Ramos (cell line): Measurements from ENCODE around the gene RAD18.

ENCODE experiments used
- in situ Hi-C: fragments of 300-500 bp; cut with MboI; formaldehyde crosslinking; loops from one replicate; pipeline ENCODE4 v1.14.3; 2022; ENCODE audit warnings: low sequenced_read_pairs; ENCODE audit not compliant: unreplicated experiment

RAD18 gene

DNA sequence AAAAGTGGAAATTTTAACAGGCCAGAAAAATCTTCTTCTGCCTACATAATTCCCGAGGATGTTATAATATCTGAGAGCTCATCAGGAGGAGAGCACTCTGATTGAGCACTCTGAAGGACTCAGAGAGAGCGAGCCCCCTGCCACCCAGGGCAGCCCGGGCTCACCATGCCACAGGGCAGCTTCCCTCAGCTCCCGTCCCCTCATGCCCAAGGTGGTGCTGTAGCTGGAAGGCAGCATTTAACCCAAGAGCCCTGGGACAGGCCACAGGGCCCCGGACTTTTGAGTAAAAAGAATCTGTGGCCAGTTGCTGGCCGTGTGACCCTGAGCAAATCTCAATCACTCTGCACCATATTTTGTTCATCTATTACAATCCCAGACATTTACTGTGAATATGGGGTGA, 23.5 kb upstream of the RAD18 start:
- in situ Hi-C loops, result no loop called here

DNA sequence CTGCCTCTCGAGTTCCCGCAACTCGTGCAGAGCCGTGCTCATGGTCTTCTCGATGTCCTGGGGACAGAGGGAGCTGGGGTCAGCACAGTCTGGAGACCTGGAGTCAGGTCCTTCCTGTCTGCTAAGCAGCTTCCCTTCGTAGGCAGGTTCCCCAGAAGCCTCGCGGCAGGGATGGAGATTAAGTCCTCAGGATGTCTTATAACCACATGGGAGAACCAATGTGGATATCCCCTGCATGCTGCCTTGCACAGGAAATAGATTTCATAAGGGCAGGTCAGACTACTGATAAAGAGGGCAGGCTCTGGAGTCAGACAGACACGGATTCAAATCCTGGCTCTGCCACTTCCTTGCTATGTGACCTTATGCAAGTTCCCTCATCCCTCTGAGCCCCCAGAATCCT, 22.6 kb upstream of the RAD18 start:
- in situ Hi-C loops, result no loop called here

- in situ Hi-C loops, result no loop called here
These were observed 22.1 kb upstream of the RAD18 start for GRCh38 chr3:8985411-8985831.

DNA sequence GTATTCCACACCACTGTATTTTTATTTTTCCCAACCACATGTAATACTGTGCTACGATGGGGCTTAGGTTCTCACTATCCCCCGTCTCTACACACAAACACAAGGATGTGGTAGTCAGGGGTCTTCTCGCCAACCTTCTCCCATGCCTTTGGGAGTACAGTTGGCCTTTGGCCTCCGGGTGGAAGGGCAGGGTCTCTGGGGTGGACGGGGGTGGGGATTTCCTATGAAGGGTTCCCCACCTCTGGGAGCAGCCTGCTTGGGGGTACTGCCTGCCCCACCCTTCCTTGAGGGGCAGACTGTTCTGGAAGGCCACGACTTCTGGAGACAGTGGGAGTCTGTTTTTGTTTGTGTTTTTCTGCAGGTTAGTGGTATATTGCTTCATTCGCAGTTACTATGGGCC, 21.3 kb upstream of the RAD18 start:
- in situ Hi-C loops, result no loop called here

DNA sequence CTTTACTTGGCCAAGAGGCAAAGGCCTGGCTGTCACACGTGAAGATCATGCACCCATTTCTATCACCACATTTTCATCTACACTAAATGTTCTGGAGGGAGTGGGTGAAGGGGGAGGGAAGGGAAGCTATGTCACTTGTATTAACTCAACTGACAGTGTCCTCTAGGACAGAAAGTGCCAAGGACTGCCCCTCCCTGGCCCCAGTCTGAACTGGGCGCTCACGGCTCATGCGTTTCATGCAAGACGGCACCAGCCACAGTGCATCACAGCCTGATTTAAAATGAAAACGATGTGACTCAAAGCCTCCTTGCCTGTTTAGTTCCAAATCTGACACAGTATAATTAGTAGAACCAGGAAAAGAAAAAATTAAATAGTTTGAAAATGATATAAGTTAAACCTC, 20.8 kb upstream of the RAD18 start:
- in situ Hi-C loops, result no loop called here

- in situ Hi-C loops, result no loop called here
These were observed 20.3 kb upstream of the RAD18 start for GRCh38 chr3:8983591-8983990.

- in situ Hi-C loops, result no loop called here
These were observed 19.8 kb upstream of the RAD18 start for GRCh38 chr3:8983026-8983425.

DNA sequence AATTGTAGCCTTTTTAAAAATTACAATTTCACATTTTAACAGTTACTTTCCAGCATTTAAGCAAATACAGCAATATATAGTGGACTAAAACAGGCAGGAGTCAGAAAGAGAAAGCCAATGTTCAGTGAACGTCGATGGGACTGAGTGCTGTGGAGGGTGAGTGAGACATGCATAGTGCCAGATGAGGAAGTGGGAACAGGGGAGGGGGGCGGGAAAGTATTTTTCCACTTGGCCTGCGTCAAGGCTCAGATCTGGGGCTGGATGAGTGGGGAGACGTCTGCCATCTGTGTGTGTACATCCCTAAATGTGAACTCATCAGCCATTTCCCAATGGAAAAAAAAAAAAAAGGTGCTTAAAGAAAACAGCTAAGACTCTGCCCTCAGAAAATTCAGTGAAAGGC, 19.2 kb upstream of the RAD18 start:
- in situ Hi-C loops, result no loop called here

DNA sequence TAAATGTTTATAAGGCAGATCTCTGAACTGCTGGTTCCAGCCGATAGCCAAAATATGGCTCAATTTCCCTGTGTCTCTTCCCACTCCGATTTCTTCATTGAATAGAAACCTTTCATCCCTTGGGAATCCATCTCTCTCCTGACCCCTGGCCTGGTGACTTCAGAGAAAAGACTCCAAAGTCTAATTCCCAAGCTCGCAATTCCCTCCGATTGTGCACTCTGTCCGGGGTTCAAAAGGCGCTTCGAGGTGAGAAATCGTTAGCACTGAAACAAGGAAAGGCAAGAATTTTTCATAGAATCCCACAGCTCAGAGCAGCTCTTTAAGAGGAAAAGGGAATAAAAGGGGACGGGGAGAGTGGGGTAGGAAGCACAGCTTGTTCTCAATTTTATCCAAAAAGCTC, 18.4 kb upstream of the RAD18 start:
- in situ Hi-C loops, result no loop called here

DNA sequence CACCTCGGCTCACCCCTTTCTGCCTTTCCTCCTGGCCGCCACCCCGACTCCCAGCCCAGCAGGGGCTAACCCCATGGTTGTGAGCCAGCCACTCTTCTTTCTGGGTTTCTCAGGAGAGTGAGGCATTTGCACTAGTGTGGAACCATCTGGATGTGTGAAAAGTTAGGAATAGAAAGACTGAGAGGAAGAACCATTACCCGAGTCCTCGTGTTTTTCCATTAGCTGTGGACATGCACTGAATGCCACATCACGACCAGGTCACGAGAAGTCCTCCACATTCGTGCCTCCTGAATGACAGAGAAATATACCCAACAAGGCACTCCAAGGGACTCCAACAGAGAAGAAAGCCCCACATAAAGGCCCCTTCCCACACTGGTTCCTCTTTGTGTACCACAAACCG, 18.0 kb upstream of the RAD18 start:
- in situ Hi-C loops, result no loop called here

DNA sequence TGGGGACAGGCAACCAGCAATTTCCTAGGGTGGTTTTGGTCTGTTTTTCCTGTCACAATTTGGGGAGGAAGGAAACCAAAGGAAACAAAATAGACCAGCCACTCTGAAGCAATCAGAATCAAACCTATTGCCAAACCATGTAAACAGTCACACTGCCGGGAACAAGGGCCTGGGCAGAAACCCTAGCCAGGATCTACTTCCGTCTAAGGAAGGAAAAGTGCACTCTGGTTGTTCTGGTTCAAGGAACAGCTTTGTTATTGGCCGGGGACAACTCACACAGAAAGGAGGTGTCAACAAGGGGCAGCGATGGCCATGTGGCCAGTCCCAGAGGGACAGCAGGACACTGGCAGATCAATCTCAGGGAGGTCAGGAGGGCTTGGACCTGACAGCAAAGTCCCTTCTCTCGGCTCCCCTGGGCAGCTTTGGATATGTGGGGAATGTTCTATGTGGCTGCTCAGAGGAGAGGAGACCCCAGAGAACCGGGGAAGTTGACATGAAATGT, 17.5 kb upstream of the RAD18 start:
- in situ Hi-C loops, result no loop called here

DNA sequence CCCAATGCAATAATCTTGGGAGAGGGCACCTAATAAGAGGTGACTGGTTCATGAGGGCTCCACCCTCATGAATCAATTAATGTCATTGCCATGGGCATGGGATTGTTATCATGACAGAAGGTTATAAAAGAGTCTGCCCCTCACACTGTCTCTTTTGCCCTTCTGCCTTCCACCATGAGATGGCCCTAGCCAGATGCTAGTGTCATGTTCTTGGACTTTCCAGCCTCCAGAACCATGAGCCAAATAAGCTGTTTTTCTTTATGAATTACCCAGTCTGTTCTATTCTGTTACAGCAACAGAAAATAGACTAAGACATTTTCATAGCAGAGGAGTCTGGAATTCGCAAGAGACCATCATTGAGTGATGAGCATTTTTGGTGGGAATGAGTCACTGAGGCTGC, 16.0 kb upstream of the RAD18 start:
- in situ Hi-C loops, result loop anchor here (10.0 kb wide), 1 partner anchor 86 kb away; no protein-coding TSS in a partner anchor

DNA sequence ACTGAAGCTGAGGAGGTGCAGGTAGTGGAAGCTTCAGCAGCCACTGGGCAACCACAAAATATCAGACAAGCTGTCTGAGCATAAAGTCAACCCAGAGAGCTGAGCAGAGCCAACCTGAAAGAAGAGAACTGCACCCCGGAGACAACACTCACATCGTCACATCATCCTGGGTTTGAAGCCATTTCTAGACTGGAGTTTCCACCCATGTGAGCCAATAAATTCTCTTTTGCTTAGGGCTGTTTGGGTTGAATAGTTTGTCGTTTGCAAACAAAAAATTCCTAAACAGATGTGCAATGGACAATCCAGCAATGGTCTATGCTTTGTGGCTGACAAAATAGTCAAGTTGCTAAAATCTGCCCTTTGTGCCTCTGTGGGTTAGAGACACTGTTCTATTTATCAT, 15.3 kb upstream of the RAD18 start:
- in situ Hi-C loops, result loop anchor here (10.0 kb wide), 1 partner anchor 86 kb away; no protein-coding TSS in a partner anchor

- in situ Hi-C loops, result loop anchor here (10.0 kb wide), 1 partner anchor 88 kb away; no protein-coding TSS in a partner anchor
These were observed 13.4 kb upstream of the RAD18 start for GRCh38 chr3:8976540-8977182.

- in situ Hi-C loops, result loop anchor here (10.0 kb wide), 1 partner anchor 89 kb away; no protein-coding TSS in a partner anchor
These were observed 12.1 kb upstream of the RAD18 start for GRCh38 chr3:8975081-8976020.

DNA sequence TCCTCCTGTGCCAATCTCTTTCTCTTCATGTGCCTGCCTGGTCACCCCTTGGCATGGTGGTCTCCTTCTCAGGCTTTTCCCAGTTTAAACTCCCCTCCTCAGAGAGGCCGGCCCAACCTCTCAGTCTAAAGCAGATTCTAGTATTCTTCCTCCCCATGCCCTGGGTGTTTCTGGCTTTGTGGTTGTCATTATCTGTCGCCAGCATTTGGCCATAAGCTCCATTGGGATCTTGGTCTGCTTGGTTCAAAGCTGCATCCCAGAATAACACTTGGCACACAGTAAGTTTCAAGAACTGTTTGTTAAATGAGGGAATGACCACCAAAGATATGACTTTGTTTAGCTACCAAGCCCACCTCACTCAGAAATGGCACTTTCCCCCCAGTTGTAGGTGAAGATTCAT, 11.2 kb upstream of the RAD18 start:
- in situ Hi-C loops, result loop anchor here (5.0 to 10.0 kb wide), 2 partner anchors 90 to 328 kb away; no protein-coding TSS in a partner anchor

GRCh38 chr3:8972639-8973038, 9.4 kb upstream of the RAD18 start:
- in situ Hi-C loops, result loop anchor here (5.0 to 10.0 kb wide), 2 partner anchors 92 to 330 kb away; no protein-coding TSS in a partner anchor

DNA sequence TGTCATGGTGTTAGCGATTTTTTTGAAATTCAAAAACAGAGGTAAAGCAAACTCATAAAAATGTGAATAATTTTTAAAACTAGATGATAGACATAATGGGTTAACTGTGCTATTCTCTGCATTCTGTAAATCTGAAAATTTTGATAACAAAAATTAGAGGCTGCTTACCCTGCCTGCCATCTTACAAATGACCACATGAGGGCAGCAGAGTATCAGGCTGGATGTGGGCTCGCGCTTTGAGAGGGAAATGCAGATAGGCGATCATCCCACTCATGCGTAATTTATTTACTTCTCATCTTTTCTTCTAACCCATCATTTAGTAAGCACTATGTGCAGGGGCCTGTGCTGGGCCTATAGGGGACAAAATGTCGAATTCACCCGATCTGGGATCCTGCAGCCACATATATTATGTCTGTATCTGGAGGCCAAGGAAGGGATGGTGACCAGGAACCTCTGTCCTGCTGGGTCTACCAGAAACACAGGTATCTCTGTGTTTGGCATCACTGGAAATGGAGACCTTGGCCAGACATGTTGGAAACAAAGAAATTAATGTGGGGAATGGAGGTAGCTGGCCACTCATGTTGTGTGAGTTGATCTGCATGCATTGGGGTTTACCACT, 7.8 kb upstream of the RAD18 start:
- in situ Hi-C loops, result loop anchor here (5.0 to 10.0 kb wide), 2 partner anchors 94 to 331 kb away; no protein-coding TSS in a partner anchor

DNA sequence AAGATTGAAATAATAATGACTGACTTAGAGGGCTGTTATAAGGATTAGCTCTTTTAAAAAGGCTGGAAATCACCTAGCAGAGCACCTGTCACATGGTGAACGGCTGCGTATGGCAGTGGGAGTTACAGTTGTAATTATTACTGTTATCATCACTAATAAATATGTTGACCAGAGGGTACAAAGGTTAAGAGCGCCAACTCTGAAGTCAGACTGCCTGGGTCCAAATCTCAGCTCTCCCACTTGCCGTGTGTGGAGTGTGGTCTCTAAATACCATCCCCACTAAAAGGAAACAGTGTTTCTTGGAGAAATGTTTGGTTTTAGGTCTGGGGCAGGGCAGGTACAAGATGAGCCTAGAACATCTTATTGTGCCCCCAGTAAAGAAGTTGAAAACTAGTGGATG, 6.0 kb upstream of the RAD18 start:
- in situ Hi-C loops, result no loop called here

DNA sequence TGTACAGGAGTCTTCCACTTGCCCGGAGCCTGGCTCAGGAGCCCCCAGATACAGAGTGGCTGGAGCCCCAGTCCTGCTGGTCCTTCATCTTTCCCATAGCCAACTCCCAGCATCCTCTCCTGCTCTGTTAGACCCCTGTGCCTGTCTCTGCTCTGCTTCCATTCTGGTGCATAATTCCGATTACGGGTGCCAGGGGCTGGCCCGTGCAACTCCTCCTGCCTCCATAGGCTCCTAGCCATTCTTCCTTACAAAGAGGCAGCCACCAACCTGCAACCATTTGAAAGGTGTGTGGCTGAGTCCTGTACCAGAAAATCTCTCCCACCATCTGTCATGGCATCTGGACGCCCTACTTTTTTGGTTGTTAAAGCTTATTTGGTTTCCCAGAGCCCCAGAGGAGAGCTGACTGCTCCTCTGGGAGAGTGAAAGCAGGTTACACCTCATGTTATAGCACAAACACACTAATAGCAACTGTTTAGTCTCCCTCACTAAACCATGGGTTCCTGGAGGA, 5.2 kb upstream of the RAD18 start:
- in situ Hi-C loops, result no loop called here
